ENCODE results near the gene MGLL.
"Not testable (repeated sequence)": the region's sequence is repeated elsewhere in the genome, so short reads cannot be mapped to it uniquely, and the experiment has no call there.

MGLL gene

DNA sequence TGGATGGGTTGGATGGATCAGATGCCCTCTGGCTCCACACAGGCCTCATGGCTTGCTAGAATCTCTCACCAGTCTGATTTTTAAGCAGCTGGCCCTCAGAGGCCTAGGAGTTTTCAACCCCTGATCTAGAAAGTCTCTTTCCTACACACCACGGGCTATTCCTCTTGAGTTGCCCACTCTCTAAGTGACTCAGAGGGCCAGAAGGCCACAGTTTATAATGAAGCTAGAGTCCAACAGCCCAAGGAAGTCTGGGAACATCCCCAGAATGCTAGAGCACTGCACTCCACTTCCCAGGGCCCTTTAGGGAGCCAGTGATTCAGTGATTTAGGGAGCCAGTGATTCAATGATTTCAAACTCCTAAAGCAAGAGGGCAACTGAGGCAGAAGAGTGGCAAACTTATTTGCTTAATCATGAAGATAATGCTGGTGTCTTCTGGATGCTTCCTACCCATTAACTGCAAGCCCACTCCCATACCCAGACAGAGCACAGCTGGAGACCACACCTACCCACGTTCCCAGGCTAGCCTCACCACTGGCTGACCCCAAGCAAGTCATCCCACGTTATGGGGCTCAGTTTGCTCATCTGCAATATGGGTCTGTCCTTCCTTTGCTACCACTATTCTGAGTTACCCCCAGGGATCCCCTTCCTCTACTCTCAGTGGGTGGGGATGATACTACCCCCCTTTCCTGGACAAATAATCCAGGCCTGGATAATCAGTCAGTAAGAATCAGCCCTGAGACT is 112.8 kb downstream of the MGLL start:
- no peak for DNase-seq (ENCODE audit: low read depth in 2 of 2)

DNA sequence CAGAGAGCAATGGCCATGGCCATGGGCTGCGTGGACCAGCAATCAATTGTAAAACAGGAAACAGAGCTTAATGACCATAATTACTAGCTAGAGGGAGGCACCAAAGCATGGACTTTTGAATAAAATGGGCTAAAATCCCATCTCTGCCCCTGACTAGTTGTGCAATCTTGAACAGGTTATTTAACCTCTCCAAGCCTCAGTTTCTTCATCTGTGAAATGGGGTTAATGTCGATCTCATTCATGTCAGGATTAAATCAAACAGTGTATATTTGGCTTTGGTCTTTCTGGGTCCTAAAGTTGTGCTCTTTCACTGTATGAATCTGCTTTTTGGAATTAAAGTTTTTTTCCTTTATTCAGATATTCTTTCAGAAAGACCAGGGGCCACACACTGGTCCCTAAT is 113.5 kb downstream of the MGLL start:
- no peak for DNase-seq (ENCODE audit: low read depth in 2 of 2)

DNA sequence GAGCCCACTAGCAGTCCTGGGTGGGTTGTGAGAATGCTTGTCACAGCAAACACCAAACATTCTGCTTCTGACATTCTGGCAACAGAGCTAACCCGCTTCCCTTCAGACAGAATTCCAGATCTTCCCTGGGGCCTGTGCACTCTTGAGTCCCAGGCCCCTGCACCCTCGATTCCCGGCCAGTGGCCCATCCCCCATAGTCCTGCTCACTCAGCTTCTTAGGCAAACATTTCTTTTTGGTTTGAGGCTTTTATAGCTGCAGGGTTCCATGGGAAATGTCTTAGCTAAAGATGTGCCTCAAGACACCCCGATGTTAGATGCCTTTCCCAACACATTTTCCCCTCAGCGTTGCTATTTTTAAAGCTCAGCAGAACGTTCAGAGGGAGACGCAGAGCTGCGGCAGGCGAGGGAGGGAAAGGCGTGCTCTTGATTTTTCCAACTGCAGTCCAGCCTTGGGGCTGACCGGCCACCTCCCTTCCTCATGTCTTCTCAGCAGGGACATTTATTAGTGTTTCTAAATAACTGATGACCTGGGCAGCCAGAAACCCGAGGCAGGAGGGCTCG is 114.4 kb downstream of the MGLL start:
- no peak for DNase-seq (ENCODE audit: low read depth in 2 of 2)

DNA sequence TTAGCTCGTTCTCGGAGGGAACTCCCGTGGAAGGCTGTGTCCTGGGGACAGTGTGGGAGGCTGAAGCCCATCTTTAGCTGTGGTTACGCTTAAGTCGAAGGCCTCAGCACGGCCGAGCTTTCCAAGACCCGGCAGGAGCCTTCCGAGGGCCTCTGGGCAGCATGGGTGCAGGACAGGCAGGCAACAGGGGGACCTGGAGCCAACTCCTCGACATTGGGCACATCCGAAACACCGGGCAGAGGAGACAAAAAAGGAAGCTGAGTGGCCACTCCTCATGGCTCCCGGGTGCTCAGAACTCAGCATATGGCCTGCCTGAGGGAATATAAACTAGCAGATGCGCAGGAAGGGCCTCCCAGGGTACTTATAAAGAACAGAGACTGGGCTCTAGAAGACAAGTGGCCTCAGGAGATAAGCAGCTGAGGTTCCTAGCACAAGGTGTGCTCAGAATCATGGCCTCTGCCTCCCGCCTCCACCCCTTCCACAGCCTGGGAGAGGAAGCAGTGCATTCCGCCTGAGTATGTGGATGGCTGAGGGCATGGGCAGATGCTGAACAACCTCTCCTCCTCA is 115.4 kb downstream of the MGLL start:
- no peak for DNase-seq (ENCODE audit: low read depth in 2 of 2)

- no peak for DNase-seq (ENCODE audit: low read depth in 2 of 2)
Measured at GRCh38 chr3:127706312-127706711, 116.0 kb downstream of the MGLL start.

DNA sequence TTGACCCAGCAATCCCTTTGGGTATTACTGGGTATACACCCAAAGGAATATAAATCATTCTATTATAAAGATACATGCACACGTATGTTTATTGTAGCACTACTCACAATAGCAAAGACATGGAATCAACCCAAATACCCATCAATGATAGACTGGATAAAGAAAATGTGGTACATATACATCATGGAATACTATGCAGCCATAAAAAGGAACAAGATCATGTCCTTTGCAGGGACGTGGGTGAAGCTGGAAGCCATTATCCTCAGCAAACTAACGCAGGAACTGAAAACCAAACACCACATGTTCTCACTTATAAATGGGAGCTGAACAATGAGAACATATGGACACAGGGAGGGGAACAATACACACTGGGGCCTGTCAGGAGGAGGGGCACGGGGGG is 117.5 kb downstream of the MGLL start:
- DNase-seq (ENCODE audit: low read depth in 2 of 2) = not testable (repeated sequence)

GRCh38 chr3:127702151-127702578 is 120.2 kb downstream of the MGLL start:
- no peak for DNase-seq (ENCODE audit: low read depth in 2 of 2)

GRCh38 chr3:127701280-127701911 is 120.9 kb downstream of the MGLL start:
- no peak for DNase-seq (ENCODE audit: low read depth in 2 of 2)

DNA sequence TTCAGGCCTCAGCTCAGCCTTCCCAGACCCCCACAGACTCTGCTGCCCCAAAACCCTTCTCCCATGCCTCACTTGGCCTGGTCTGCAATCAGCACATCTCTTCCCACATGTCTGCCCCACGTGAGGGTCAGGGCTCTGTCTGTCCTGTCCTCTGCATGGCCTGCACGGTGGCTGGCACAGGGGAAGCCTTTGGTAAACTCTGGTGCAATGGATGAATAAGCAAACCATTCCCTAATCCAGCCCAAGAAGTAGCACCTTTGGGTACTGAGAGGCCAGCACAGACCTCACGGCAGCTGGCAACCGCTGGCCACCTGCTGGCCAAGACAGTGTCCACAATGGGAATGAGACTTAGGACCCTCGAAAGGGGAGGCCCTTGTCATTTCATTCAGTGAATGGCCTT is 121.9 kb downstream of the MGLL start:
- DNase-seq (ENCODE audit: low read depth in 2 of 2) = no peak

DNA sequence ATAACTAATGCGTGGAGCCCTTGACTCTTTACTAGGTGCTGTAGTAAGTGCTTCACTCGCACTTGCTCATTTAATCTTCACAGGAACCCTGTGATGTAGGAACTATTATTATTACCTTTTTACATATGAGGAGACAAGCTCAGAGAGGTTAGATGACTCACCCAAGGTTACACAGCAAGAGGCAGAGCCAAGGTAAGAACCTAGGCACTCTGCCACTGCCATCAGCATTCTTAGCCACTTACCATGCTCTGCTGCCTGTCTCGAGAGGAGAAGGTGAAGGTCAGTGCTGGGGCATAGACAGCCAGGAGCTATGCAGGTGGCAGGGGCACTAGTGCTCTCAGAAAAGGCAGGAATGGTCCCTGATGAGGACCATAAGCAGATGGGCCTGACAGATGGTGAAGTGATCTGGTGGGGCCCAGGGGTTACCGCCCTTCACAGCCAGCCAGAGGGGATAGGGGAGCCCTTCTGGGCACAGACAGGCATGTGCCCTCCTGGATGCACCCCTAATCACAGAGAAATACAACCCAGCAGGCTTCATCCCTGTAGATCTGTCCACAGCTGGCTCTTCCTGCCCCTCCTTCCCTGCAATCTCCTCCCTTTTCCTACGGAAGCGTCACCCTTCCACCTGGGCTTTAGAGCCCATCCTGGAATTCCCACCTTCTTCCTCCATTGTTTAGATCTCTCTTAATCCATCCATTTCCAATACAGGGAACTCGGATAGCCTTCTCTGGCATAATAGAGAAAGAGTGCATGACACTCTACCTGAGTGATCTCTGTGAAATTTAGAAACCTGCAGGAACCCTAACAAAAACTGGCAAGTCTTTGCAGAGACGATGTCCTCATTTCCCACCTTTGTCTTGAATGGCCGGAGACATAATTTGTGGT is 122.7 kb downstream of the MGLL start:
- no peak for DNase-seq (ENCODE audit: low read depth in 2 of 2)

DNA sequence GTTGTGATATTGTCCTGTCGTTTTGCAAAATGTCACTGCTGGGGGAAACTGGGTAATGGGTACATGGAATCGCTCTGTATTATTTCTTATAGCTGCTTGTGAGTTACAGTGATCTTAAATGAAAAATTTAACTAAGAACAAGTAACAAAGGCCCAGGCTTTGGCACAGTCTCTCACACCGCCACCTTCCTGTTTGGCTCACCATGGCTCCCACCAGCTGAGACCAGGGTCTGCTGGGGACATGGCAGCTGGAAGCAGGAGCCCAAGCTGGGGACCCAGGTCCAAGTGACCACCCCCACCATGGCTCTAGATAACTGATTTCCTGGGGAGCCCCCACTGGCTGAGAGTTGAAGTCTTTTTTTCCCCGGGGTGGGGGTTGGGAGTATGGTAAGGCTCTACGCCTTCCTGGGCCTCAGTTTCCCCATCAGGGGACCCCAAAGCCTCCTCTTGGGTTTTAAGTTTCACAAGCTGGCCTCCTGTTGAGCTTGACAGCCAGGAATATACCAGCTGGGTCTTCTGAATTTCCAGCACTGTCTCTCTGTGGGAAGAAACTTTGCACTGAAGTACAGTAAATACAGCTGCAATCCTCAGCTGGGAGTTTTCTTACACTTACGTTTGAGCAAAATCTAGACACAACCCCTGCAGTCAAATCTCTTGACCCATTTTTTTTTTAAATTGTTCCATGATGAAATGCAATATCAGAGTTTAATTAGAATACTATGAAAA is 123.5 kb downstream of the MGLL start:
- DNase-seq (ENCODE audit: low read depth in 2 of 2) = no peak

DNA sequence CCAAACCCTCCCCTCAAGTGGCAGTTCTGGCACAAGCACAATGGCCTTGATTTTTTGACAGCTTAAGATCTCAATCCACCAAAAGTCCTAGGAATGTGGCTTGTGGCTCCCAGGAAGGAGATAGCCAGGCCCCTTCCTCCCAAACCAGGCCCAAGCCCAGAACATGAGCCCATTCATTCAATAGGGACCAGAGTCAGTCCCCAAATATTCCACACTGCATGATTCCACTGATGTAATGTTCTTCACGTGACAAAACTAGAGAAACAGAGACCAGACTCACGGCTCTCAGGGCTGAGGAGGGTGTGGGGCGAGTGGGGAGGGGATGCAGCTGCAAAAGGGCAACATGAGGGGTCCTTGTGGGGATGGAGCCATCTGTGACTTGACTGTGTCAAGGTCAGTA is 124.0 kb downstream of the MGLL start:
- no peak for DNase-seq (ENCODE audit: low read depth in 2 of 2)

DNA sequence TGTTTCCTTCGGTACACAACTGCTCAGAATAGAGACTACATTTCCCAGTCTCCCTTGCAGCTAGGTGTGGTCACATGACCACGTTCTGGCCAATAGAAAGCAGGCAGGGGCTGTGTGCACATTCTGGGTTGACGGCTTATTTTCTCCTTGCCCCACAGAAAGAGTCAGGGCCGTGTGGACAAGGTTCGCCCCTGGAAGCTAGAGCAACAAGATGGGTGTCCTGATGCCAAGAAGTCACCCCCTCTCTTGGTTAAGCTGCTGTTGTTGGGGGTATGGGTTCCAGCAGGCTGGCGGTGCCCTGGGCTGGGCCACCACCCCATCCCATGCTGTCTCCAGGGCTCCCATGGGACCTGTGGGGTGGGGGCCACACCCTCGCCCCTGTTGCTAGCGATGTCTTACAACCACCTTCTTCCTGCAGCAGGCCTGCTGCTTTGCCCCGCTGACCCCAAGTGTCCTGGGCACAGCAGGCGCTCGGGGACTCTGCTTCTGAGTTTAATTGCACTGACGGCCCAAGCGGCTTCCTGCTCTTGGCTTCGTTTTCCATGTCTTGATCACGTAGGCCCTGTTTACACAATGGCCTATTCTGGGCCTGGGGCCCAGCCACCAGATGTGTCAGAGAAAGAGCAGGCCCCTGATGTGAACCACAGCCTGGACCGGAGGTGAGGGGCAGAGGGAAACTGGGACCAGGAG is 124.6 kb downstream of the MGLL start:
- DNase-seq (ENCODE audit: low read depth in 2 of 2) = no peak

- DNase-seq (ENCODE audit: low read depth in 2 of 2) = no peak
Measured at GRCh38 chr3:127694467-127695215, 127.7 kb downstream of the MGLL start.

- DNase-seq (ENCODE audit: low read depth in 2 of 2) = no peak
Measured at GRCh38 chr3:127693336-127693843, 128.9 kb downstream of the MGLL start.

- no peak for DNase-seq (ENCODE audit: low read depth in 2 of 2)
Measured at GRCh38 chr3:127692501-127693335, 129.6 kb downstream of the MGLL start.

- no peak for DNase-seq (ENCODE audit: low read depth in 2 of 2)
Measured at GRCh38 chr3:127691974-127692373, 130.3 kb downstream of the MGLL start.

DNA sequence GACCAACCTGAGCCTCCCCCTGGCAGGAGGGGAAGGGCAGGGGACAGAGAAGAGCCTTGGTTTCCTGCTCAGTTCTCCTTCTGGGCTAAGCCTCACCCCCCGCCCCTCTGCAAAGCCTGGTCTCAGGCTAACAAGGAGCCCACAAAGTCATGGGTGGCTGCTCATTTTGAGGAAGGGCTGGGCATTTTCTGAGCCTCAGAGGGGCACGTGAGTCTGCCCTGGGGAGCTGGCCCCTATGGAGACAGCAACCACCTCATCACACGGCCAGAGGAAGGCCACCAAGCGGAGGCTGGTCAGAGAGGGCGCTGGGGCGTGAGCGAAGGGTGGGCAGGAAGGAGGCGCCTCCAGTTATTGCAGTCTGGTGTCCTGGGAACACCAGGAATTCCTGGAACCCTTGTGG is 130.8 kb downstream of the MGLL start:
- DNase-seq (ENCODE audit: low read depth in 2 of 2) = no peak
